Measurements from ENCODE around the gene ABCG8.

DNA sequence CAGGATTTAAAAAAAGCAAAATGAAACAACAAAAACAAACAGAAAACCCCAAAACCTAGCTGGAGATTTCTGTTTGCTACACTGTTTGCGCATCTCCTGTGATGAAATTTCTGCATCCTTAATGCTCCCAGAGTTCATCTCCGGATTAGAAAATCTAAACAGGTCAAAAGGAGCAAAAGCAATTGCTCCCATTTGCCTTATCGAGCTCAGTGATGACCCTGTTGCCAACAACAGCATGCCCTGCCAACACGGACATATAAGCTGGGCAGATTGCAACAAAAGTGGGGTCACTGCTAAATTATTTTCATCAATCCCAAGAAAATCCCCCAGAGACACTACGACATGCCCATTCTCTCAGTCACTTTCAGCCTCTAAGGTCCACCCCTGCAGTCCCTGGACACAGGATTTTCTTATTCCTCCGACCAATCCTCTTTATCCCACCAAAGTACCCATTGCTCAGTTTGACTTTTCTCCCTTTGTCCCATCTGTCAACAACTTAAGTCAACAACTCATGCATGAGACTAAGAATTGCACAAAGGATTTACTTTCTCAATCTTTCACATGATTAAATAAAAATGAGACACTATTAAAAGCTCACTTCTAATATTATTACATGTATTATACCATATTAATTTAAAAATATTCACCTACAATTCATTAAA lies 67.8 kb downstream of the ABCG8 start:
- TF ChIP-seq GATA2 (IDR thresholded peaks at IDR 0.05; ENCODE audit: low read depth, low read length) (no peak), GATA3 (IDR thresholded peaks at IDR 0.05; ENCODE audit: low read depth, low read length) (no peak)

Data from SH-SY5Y (cell line).